GM21576 (cell line): Measurements from ENCODE around the gene SMR3B.

Source experiments
- ATAC-seq: cut with Tn5 transposase; IDR thresholded peaks from one replicate; pipeline ENCODE4 v1.9.1; 2021; ENCODE audit warnings: mild to moderate bottlenecking, moderate library complexity; ENCODE audit not compliant: unreplicated experiment

SMR3B gene

GRCh38 chr4:70382691-70383181 lies at the start of gene SMR3B:
Gene SMR3B (plus strand): TSS chr4:70383131. CDS start chr4:70384511, 1,380 bp downstream.
- ATAC-seq: no peak

- ATAC-seq: no peak
Observed at GRCh38 chr4:70334681-70335080, 48.2 kb upstream of the SMR3B start, which contains the start of gene CABS1. Gene CABS1 (plus strand): TSS chr4:70334981. CDS start chr4:70335040, 59 bp downstream.

- ATAC-seq: no peak
Observed at GRCh38 chr4:70336043-70336442, 46.9 kb upstream of the SMR3B start.

- no peak for ATAC-seq
Observed at GRCh38 chr4:70337886-70338420, 45.0 kb upstream of the SMR3B start.

- no peak for ATAC-seq
Observed at GRCh38 chr4:70356185-70356584, 26.7 kb upstream of the SMR3B start.

GRCh38 chr4:70359115-70359661 lies 23.7 kb upstream of the SMR3B start:
- no peak for ATAC-seq

GRCh38 chr4:70360460-70360859 lies 22.5 kb upstream of the SMR3B start, which contains the start of gene SMR3A:
Gene SMR3A (plus strand): TSS chr4:70360760. CDS start chr4:70362116, 1,356 bp downstream.
- no peak for ATAC-seq

GRCh38 chr4:70364002-70364401 lies 18.9 kb upstream of the SMR3B start:
- no peak for ATAC-seq

- ATAC-seq: no peak
Observed at GRCh38 chr4:70365479-70365878, 17.5 kb upstream of the SMR3B start.

- no peak for ATAC-seq
Observed at GRCh38 chr4:70367813-70368212, 15.1 kb upstream of the SMR3B start.

GRCh38 chr4:70371987-70372386 lies 10.9 kb upstream of the SMR3B start:
- no peak for ATAC-seq

- ATAC-seq: no peak
Observed at GRCh38 chr4:70372760-70373159, 10.2 kb upstream of the SMR3B start.

GRCh38 chr4:70380578-70380977 lies 2.4 kb upstream of the SMR3B start:
- no peak for ATAC-seq

GRCh38 chr4:70392057-70392776 lies 9.3 kb downstream of the SMR3B start:
- peak; percentile 46 for ATAC-seq

GRCh38 chr4:70397580-70397979 lies 14.6 kb downstream of the SMR3B start, which contains the start of gene OPRPN:
Gene OPRPN (plus strand): TSS chr4:70397940. CDS start chr4:70399286, 1,346 bp downstream.
- no peak for ATAC-seq

- ATAC-seq: peak; percentile 45
Observed at GRCh38 chr4:70399319-70399718, 16.4 kb downstream of the SMR3B start.

- no peak for ATAC-seq
Observed at GRCh38 chr4:70402762-70403161, 19.8 kb downstream of the SMR3B start.

GRCh38 chr4:70405765-70406164 lies 22.8 kb downstream of the SMR3B start:
- ATAC-seq: no peak

GRCh38 chr4:70425306-70425705 lies 42.4 kb downstream of the SMR3B start:
- no peak for ATAC-seq

GRCh38 chr4:70426789-70427188 lies 43.9 kb downstream of the SMR3B start:
- ATAC-seq: no peak

GRCh38 chr4:70437197-70437596 lies 54.3 kb downstream of the SMR3B start:
- ATAC-seq: no peak
